CD8-positive, alpha-beta memory T cell (primary cell): Measurements from ENCODE around the gene SLAMF1. TPM values are rescaled to one million over a fixed set of nuclear protein-coding genes. Genes with fewer than 3 reads are reported as not detected.
A peak's percentile ranks its signal among the peaks of the same experiment; 100 is the strongest.

Experiments
- CTCF ChIA-PET: fragments of 350-600 bp; sonication (Branson Sonifier 250); formaldehyde crosslinking; loops from one replicate; lab custom pipeline; 2021; ENCODE audit warnings: antibody characterized with exemption; lab: Charles Lee
- POLR2A ChIA-PET: fragments of 350-600 bp; sonication (Branson Sonifier 250); formaldehyde crosslinking; loops from one replicate; lab custom pipeline; 2021; ENCODE audit warnings: antibody characterized with exemption; lab: Charles Lee
- DNase-seq, 5 donors: peaks; one replicate each; pipeline versions ENCODE4 v3.0.0 to v3.0.0-alpha.2; 2020 to 2022; ENCODE audit warnings: mixed read lengths in 1 of 5
- H3K27ac ChIP-seq: one replicate; pipeline ENCODE4 v1.7.0; 2013; ENCODE audit warnings: low read depth, mild to moderate bottlenecking, low read length, moderate library complexity
- H3K27me3 ChIP-seq: 2 replicates; pipeline ENCODE4 v1.7.0; 2013; ENCODE audit warnings: low read length, mild to moderate bottlenecking; ENCODE audit not compliant: insufficient read depth, poor library complexity, severe bottlenecking
- H3K36me3 ChIP-seq: 2 replicates; pipeline ENCODE4 v1.7.0; 2013; ENCODE audit warnings: mild to moderate bottlenecking, low read length, moderate library complexity; ENCODE audit not compliant: insufficient read depth
- H3K4me1 ChIP-seq: 2 replicates; pipeline ENCODE4 v1.7.0; 2013; ENCODE audit warnings: mild to moderate bottlenecking, low read length, moderate library complexity; ENCODE audit not compliant: insufficient read depth
- H3K4me3 ChIP-seq: 2 replicates; pipeline ENCODE4 v1.7.0; 2013; ENCODE audit warnings: mild to moderate bottlenecking, low read length
- H3K9me3 ChIP-seq: 2 replicates; pipeline ENCODE4 v1.7.0; 2013; ENCODE audit warnings: mild to moderate bottlenecking, low read length
- H3K27ac Mint-ChIP-seq, 8 donors: one replicate each; pipeline ENCODE4 v1.8.0; 2020 to 2021; ENCODE audit warnings: mixed read lengths in 8 of 8, mild to moderate bottlenecking in 6 of 8, inconsistent platforms in 3 of 8, moderate library complexity in 3 of 8
- H3K27me3 Mint-ChIP-seq, 2 donors: one replicate each; pipeline ENCODE4 v1.8.0; 2020 to 2021; ENCODE audit warnings: mixed read lengths in 2 of 2, mild to moderate bottlenecking in 1 of 2, moderate library complexity in 1 of 2
- H3K36me3 Mint-ChIP-seq, 3 donors: one replicate each; pipeline ENCODE4 v1.8.0; 2020 to 2021; ENCODE audit warnings: mixed read lengths in 3 of 3, inconsistent platforms in 1 of 3, mild to moderate bottlenecking in 1 of 3
- H3K4me1 Mint-ChIP-seq, 3 donors: one replicate each; pipeline ENCODE4 v1.8.0; 2020 to 2021; ENCODE audit warnings: mixed read lengths in 3 of 3, inconsistent platforms in 1 of 3, mild to moderate bottlenecking in 1 of 3
- H3K4me3 Mint-ChIP-seq, 7 donors: one replicate each; pipeline ENCODE4 v1.8.0; 2020 to 2021; ENCODE audit warnings: mixed read lengths in 7 of 7, mild to moderate bottlenecking in 6 of 7, moderate library complexity in 4 of 7, inconsistent platforms in 2 of 7
- H3K9me3 Mint-ChIP-seq, 5 donors: one replicate each; pipeline ENCODE4 v1.8.0; 2020 to 2022; ENCODE audit warnings: mixed read lengths in 5 of 5, mild to moderate bottlenecking in 3 of 5, moderate library complexity in 2 of 5, inconsistent platforms in 1 of 5
- polyA plus RNA-seq: library from polyadenylated mRNA; unstranded; fragments of 300-500 nt; fragmentation: Illumina TruSeq; gene quantifications from one replicate; pipeline ENCODE4 v1.2.3, GENCODE V29; 2021
- total RNA-seq, 2 experiments: library from RNA; stranded (reverse); gene quantifications; one replicate each; pipeline ENCODE4 v1.2.3, GENCODE V29; 2021

SLAMF1 gene
- total and polyA plus RNA-seq, 3 experiments from 2014 or later, result 48.5 to 75.0 (median 74.0) TPM

GRCh38 chr1:160612613-160613218 lies 34.1 kb downstream of the SLAMF1 start:
- H3K4me1 ChIP-seq, result peaks cover 7% of the 10 kb centered on the region

GRCh38 chr1:160610569-160611242 lies 36.1 kb downstream of the SLAMF1 start:
- Mint-ChIP-seq H3K4me3 (no peak overlapping the region), H3K27ac (peak overlapping the region; percentile 10 to 84 (median 64)), H3K27me3 (no peaks in the 10 kb centered on the region), H3K9me3 (no peaks in the 10 kb centered on the region), H3K36me3 (peaks cover 19 to 80% (median 26%) of the 10 kb centered on the region in 3 donors), H3K4me1 (peaks cover 53 to 76% (median 72%) of the 10 kb centered on the region in 3 donors)
- peaks cover 22% of the 10 kb centered on the region for H3K36me3 ChIP-seq
- H3K9me3 ChIP-seq, result no peaks in the 10 kb centered on the region
- CTCF ChIA-PET, result interaction anchor here (1.2 to 9.8 kb wide), 7 partner anchors 9 to 181 kb away, joined by 3 to 218 read pairs (median 5); no protein-coding TSS in a partner anchor
- H3K4me1 ChIP-seq, result peaks cover 20% of the 10 kb centered on the region
- POLR2A ChIA-PET, result no interaction called here
- no peaks in the 10 kb centered on the region for H3K27me3 ChIP-seq
- no peak overlapping the region for H3K4me3 ChIP-seq
- no peak overlapping the region for H3K27ac ChIP-seq
- no peak for DNase-seq

More at GRCh38 chr1:160612613-160613218, 34.1 kb downstream of the SLAMF1 start:
- Mint-ChIP-seq H3K27ac (peak overlapping the region in 7 of 8 donors; percentile 8 to 94 (median 68)), H3K4me1 (peaks cover 40 to 70% (median 62%) of the 10 kb centered on the region in 3 donors), H3K27me3 (no peaks in the 10 kb centered on the region), H3K36me3 (peaks cover 10 to 84% (median 26%) of the 10 kb centered on the region in 3 donors), H3K9me3 (no peaks in the 10 kb centered on the region), H3K4me3 (no peak overlapping the region)
- Histone ChIP-seq H3K4me3 (no peak overlapping the region), H3K9me3 (no peaks in the 10 kb centered on the region), H3K36me3 (peaks cover 31% of the 10 kb centered on the region), H3K27me3 (no peaks in the 10 kb centered on the region), H3K27ac (no peak overlapping the region)
- no peak for DNase-seq
- POLR2A ChIA-PET, result interaction anchor here (0.6 kb wide), 2 partner anchors 125 to 190 kb away, joined by 3 read pairs; no protein-coding TSS in a partner anchor
- CTCF ChIA-PET, result interaction anchor here (0.7 to 9.8 kb wide), 4 partner anchors 9 to 184 kb away, joined by 3 to 218 read pairs (median 4); no protein-coding TSS in a partner anchor

DNA sequence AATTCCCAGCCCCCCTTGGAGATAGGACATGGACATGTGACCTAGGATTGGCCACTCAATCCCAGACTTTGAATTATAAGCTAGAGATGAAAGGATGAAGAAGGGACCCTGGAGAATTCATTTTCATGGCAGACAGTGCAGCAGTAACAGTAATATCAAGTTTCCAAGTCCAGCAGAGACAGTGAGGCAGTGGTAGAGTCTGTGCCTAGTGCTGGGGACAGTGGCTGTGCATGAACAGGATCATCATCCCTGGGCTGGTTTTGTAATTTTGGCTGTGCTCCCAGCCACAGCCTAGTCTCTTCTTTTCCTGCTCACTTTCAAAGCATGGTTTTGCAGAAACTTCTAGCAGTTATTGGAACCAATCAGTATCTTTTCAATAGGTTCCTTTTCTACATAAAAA lies 37.9 kb downstream of the SLAMF1 start:
- Histone ChIP-seq H3K27ac (no peak overlapping the region), H3K9me3 (no peaks in the 10 kb centered on the region), H3K27me3 (no peaks in the 10 kb centered on the region), H3K4me3 (no peak overlapping the region), H3K4me1 (peaks cover 20% of the 10 kb centered on the region), H3K36me3 (peaks cover 22% of the 10 kb centered on the region)
- Mint-ChIP-seq H3K36me3 (peaks cover 30 to 80% (median 33%) of the 10 kb centered on the region in 3 donors), H3K4me1 (peaks cover 54 to 72% (median 68%) of the 10 kb centered on the region in 3 donors), H3K4me3 (no peak overlapping the region), H3K9me3 (peaks cover 5 to 10% (median 8%) of the 10 kb centered on the region in 5 donors), H3K27ac (peak overlapping the region in 7 of 8 donors; percentile 5 to 95 (median 88)), H3K27me3 (no peaks in the 10 kb centered on the region)
- ChIA-PET CTCF (interaction anchor here (0.8 to 9.8 kb wide), 7 partner anchors 10 to 179 kb away, joined by 3 to 218 read pairs (median 5); partner anchors contain the start of gene SLAMF1), POLR2A (no interaction called here)
- no peak for DNase-seq

DNA sequence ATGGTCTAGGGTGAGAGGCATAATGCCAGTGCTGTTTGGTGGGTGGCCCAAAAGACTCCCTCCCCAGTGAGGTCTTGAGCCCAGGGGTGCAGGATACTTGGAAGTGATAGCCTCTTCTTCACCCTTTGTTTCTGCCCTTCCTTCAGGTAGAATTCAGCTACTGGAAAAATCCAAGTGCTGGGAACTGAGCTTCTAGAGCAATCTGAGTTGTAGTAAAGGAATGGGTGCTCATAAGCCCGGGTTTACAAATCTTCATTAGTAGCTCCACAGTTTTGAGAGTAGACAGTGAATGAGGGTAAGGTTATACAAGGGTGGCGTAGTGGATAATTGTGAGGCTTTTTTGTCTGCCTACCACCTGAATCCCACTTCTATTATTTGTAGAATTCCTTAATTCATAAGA lies 38.3 kb downstream of the SLAMF1 start:
- Mint-ChIP-seq H3K4me1 (peaks cover 51 to 68% (median 63%) of the 10 kb centered on the region in 3 donors), H3K36me3 (peaks cover 34 to 77% (median 34%) of the 10 kb centered on the region in 3 donors), H3K4me3 (no peak overlapping the region), H3K27ac (peak overlapping the region in 7 of 8 donors; percentile 19 to 95 (median 89)), H3K9me3 (peaks cover 5 to 13% (median 10%) of the 10 kb centered on the region in 5 donors), H3K27me3 (no peaks in the 10 kb centered on the region)
- ChIA-PET POLR2A (interaction anchor here (0.5 kb wide), 1 partner anchor 54 kb away, joined by 3 read pairs; no protein-coding TSS in a partner anchor), CTCF (interaction anchor here (0.7 to 9.8 kb wide), 8 partner anchors 11 to 179 kb away, joined by 3 to 218 read pairs (median 9); partner anchors contain the start of gene SLAMF1)
- Histone ChIP-seq H3K4me1 (peaks cover 20% of the 10 kb centered on the region), H3K36me3 (peaks cover 22% of the 10 kb centered on the region), H3K4me3 (no peak overlapping the region), H3K9me3 (no peaks in the 10 kb centered on the region), H3K27me3 (no peaks in the 10 kb centered on the region), H3K27ac (no peak overlapping the region)
- DNase-seq, result no peak

DNA sequence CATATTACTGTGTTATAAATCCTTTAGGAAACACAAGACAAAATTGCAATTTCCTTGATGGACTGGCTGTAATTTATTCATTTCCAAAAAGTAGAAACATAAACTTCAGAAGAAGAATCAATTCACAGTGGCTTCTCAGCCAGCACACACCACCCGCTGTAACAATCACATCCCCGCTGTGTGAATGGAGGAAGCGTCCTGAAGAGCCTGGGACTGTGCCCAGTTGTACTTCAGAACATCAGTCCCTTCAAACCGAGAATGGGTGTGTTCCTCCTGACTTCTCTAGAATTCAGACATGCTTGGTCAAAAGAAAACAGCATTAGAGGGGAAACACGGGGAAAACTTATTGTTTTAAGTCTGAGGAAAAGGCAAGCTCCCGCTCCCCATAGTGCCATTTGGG lies 38.8 kb downstream of the SLAMF1 start:
- H3K9me3 ChIP-seq, result no peaks in the 10 kb centered on the region
- peaks cover 22% of the 10 kb centered on the region for H3K36me3 ChIP-seq
- no peak overlapping the region for H3K4me3 ChIP-seq
- peaks cover 49 to 63% (median 61%) of the 10 kb centered on the region in 3 donors for H3K4me1 Mint-ChIP-seq
- CTCF ChIA-PET, result interaction anchor here (0.7 to 9.8 kb wide), 10 partner anchors 19 to 178 kb away, joined by 3 to 218 read pairs (median 5); partner anchors contain the start of gene SLAMF1
- H3K27me3 ChIP-seq, result no peaks in the 10 kb centered on the region
- no peaks in the 10 kb centered on the region for H3K27me3 Mint-ChIP-seq
- no peak overlapping the region for H3K4me3 Mint-ChIP-seq
- DNase-seq, result no peak
- peak overlapping the region; percentile 6 to 95 (median 88) for H3K27ac Mint-ChIP-seq
- POLR2A ChIA-PET, result interaction anchor here (0.5 kb wide), 1 partner anchor 54 kb away, joined by 3 read pairs; no protein-coding TSS in a partner anchor
- H3K36me3 Mint-ChIP-seq, result peaks cover 30 to 73% (median 39%) of the 10 kb centered on the region in 3 donors
- peaks cover 20% of the 10 kb centered on the region for H3K4me1 ChIP-seq
- H3K27ac ChIP-seq, result no peak overlapping the region
- H3K9me3 Mint-ChIP-seq, result peaks cover 5 to 15% (median 10%) of the 10 kb centered on the region in 5 donors

- Histone ChIP-seq H3K27ac (no peak overlapping the region), H3K9me3 (no peaks in the 10 kb centered on the region), H3K27me3 (no peaks in the 10 kb centered on the region), H3K36me3 (peaks cover 18% of the 10 kb centered on the region), H3K4me1 (peaks cover 20% of the 10 kb centered on the region), H3K4me3 (no peak overlapping the region)
- Mint-ChIP-seq H3K27ac (peak overlapping the region; percentile 6 to 95 (median 84)), H3K27me3 (no peaks in the 10 kb centered on the region), H3K4me1 (peaks cover 46 to 61% (median 59%) of the 10 kb centered on the region in 3 donors), H3K9me3 (peaks cover 7 to 19% (median 10%) of the 10 kb centered on the region in 5 donors), H3K36me3 (peaks cover 27 to 69% (median 40%) of the 10 kb centered on the region in 3 donors), H3K4me3 (no peak overlapping the region)
- no peak for DNase-seq
- ChIA-PET CTCF (interaction anchor here (1.1 to 9.8 kb wide), 18 partner anchors 12 to 231 kb away, joined by 3 to 218 read pairs (median 6); partner anchors contain the start of gene CD84), POLR2A (no interaction called here)
Measured at GRCh38 chr1:160607672-160608032, 39.2 kb downstream of the SLAMF1 start.

GRCh38 chr1:160607011-160607671 lies 39.7 kb downstream of the SLAMF1 start:
- Histone ChIP-seq H3K27me3 (no peaks in the 10 kb centered on the region), H3K4me1 (peaks cover 20% of the 10 kb centered on the region), H3K4me3 (no peak overlapping the region), H3K36me3 (peaks cover 13% of the 10 kb centered on the region), H3K27ac (no peak overlapping the region), H3K9me3 (no peaks in the 10 kb centered on the region)
- peaks cover 27 to 64% (median 40%) of the 10 kb centered on the region in 3 donors for H3K36me3 Mint-ChIP-seq
- H3K4me1 Mint-ChIP-seq, result peaks cover 46 to 61% (median 58%) of the 10 kb centered on the region in 3 donors
- peak overlapping the region; percentile 68 to 95 (median 92) for H3K27ac Mint-ChIP-seq
- peak; percentile 19 to 80 (median 76) for DNase-seq
- H3K27me3 Mint-ChIP-seq, result no peaks in the 10 kb centered on the region
- H3K9me3 Mint-ChIP-seq, result peaks cover 8 to 19% (median 12%) of the 10 kb centered on the region in 5 donors
- peak overlapping the region in 5 of 7 donors; percentile 19 to 56 (median 45) for H3K4me3 Mint-ChIP-seq
- CTCF ChIA-PET, result interaction anchor here (0.6 to 9.8 kb wide), 23 partner anchors 12 to 232 kb away, joined by 3 to 218 read pairs (median 5); partner anchors contain the start of gene CD84
- POLR2A ChIA-PET, result interaction anchor here (0.8 to 1.3 kb wide), 2 partner anchors 57 to 179 kb away, joined by 3 to 6 read pairs; no protein-coding TSS in a partner anchor
